IMR-90 (cell line): Measurements from ENCODE around the gene AHNAK. TPM values are rescaled to one million over a fixed set of nuclear protein-coding genes. Genes with fewer than 3 reads are reported as not detected.

Experiments
- ATAC-seq: fragments of 200-7000 bp; cut with Tn5 transposase; 2 replicates; pipeline ENCODE4 v1.9.1; 2020; ENCODE audit warnings: low read depth, mild to moderate bottlenecking, moderate library complexity
- BruUV-seq: library from RNA; stranded (reverse); fragments of 400-500 nt; replicated peaks from 2 replicates; lab custom pipeline; 2021; lab: Mats Ljungman, UMichigan
- CTCF ChIA-PET: fragments of 300-600 bp; formaldehyde crosslinking; extraction: SDS; loops from one replicate; lab custom pipeline; 2021; ENCODE audit warnings: antibody characterized with exemption; lab: Yijun Ruan, JAX
- POLR2A ChIA-PET: fragments of 300-600 bp; sonication (Branson Sonifier 250); formaldehyde crosslinking; loops from one replicate; lab custom pipeline; 2022; ENCODE audit warnings: antibody characterized with exemption; ENCODE audit not compliant: unreplicated experiment; lab: Charles Lee
- DNase-seq: peaks from one replicate; pipeline ENCODE4 v3.0.0; 2013
- H2AFZ ChIP-seq: replicated peaks from 2 replicates; pipeline ENCODE3; 2013; ENCODE audit warnings: low read length, mild to moderate bottlenecking; ENCODE audit not compliant: poor library complexity
- H2AK5ac ChIP-seq: 2 replicates; pipeline ENCODE4 v1.6.1; 2013; ENCODE audit warnings: low read depth, low read length, inconsistent platforms
- H2AK9ac ChIP-seq: replicated peaks from 2 replicates; pipeline ENCODE3; 2013; ENCODE audit warnings: mild to moderate bottlenecking, low read depth, low read length, moderate library complexity; ENCODE audit not compliant: poor library complexity
- H2BK120ac ChIP-seq: 2 replicates; pipeline ENCODE4 v1.6.1; 2013; ENCODE audit warnings: low read depth, low read length, inconsistent platforms
- H2BK15ac ChIP-seq: 3 replicates; pipeline ENCODE4 v1.6.1; 2013; ENCODE audit warnings: low read depth, low read length, inconsistent platforms
- H2BK20ac ChIP-seq: 2 replicates; pipeline ENCODE4 v1.6.1; 2013; ENCODE audit warnings: low read depth, mild to moderate bottlenecking, inconsistent platforms, low read length, moderate library complexity
- H2BK5ac ChIP-seq: 2 replicates; pipeline ENCODE4 v1.6.1; 2013; ENCODE audit warnings: mild to moderate bottlenecking, low read depth, low read length, inconsistent platforms; ENCODE audit not compliant: poor library complexity, severe bottlenecking
- H3K14ac ChIP-seq: replicated peaks from 2 replicates; pipeline ENCODE4 v1.6.1; 2013; ENCODE audit warnings: low read depth, low read length, inconsistent platforms
- H3K18ac ChIP-seq: 2 replicates; pipeline ENCODE4 v1.6.1; 2013; ENCODE audit warnings: low read depth, low read length, control low read depth
- H3K23ac ChIP-seq: 2 replicates; pipeline ENCODE4 v1.6.1; 2013; ENCODE audit warnings: low read depth, low read length, inconsistent platforms
- H3K27ac ChIP-seq: 2 replicates; pipeline ENCODE4 v1.5.1; 2013; ENCODE audit warnings: mild to moderate bottlenecking, control low read depth, low read length; ENCODE audit not compliant: insufficient read depth
- H3K27me3 ChIP-seq: 2 replicates; pipeline ENCODE4 v1.6.1; 2013; ENCODE audit warnings: low read length; ENCODE audit not compliant: control insufficient read depth, insufficient read depth
- H3K36me3 ChIP-seq: 2 replicates; pipeline ENCODE4 v1.6.1; 2013; ENCODE audit warnings: low read length, mixed read lengths; ENCODE audit not compliant: control insufficient read depth, insufficient read depth
- H3K4ac ChIP-seq: 2 replicates; pipeline ENCODE4 v1.6.1; 2013; ENCODE audit warnings: low read depth, low read length, inconsistent platforms
- H3K4me1 ChIP-seq: 2 replicates; pipeline ENCODE4 v1.6.1; 2013; ENCODE audit warnings: low read length, mixed read lengths; ENCODE audit not compliant: control insufficient read depth, insufficient read depth
- H3K4me2 ChIP-seq: 2 replicates; pipeline ENCODE4 v1.6.1; 2013; ENCODE audit warnings: low read depth, mild to moderate bottlenecking, control low read depth, low read length, moderate library complexity
- H3K4me3 ChIP-seq: 2 replicates; pipeline ENCODE4 v1.5.1; 2013; ENCODE audit warnings: low read depth, mild to moderate bottlenecking, control low read depth, low read length, moderate library complexity; ENCODE audit not compliant: insufficient read depth
- H3K56ac ChIP-seq: 2 replicates; pipeline ENCODE4 v1.6.1; 2013; ENCODE audit warnings: low read length, inconsistent platforms; ENCODE audit not compliant: insufficient read depth; ENCODE audit errors: extremely low read depth
- H3K79me1 ChIP-seq, 2 experiments: 2 replicates each; pipeline ENCODE4 v1.6.1; 2013; ENCODE audit warnings: low read length in 2 of 2, inconsistent platforms in 1 of 2, low read depth in 1 of 2
- H3K9ac ChIP-seq: 2 replicates; pipeline ENCODE4 v1.6.1; 2013; ENCODE audit warnings: low read depth, low read length, control low read depth
- H3K9me1 ChIP-seq: 2 replicates; pipeline ENCODE4 v1.6.1; 2013; ENCODE audit warnings: low read length, inconsistent platforms; ENCODE audit not compliant: insufficient read depth
- H3K9me3 ChIP-seq: 2 replicates; pipeline ENCODE4 v1.6.1; 2013; ENCODE audit warnings: low read length; ENCODE audit not compliant: control insufficient read depth, insufficient read depth
- H4K20me1 ChIP-seq: 2 replicates; pipeline ENCODE4 v1.6.1; 2013; ENCODE audit warnings: low read length, inconsistent platforms; ENCODE audit not compliant: insufficient read depth
- H4K5ac ChIP-seq: 2 replicates; pipeline ENCODE4 v1.6.1; 2013; ENCODE audit warnings: mild to moderate bottlenecking, low read depth, low read length, control low read depth
- H4K8ac ChIP-seq, 2 experiments: 2 replicates each; pipeline ENCODE4 v1.6.1; 2013; ENCODE audit warnings: low read depth in 2 of 2, low read length in 2 of 2, control low read depth in 1 of 2, inconsistent platforms in 1 of 2
- H4K91ac ChIP-seq: 2 replicates; pipeline ENCODE4 v1.6.1; 2013; ENCODE audit warnings: low read depth, low read length, inconsistent platforms; ENCODE audit not compliant: insufficient read depth
- BHLHE40 ChIP-seq: fragments of 150-350 bp; IDR thresholded peaks from 2 replicates; pipeline ENCODE4 v1.6.1; 2016; ENCODE audit warnings: mild to moderate bottlenecking, low read depth, low read length
- ELK1 ChIP-seq: fragments of 150-350 bp; IDR thresholded peaks from 2 replicates; pipeline ENCODE4 v1.6.1; 2016; ENCODE audit warnings: low read depth, mild to moderate bottlenecking, low read length, moderate library complexity, borderline replicate concordance
- MAZ ChIP-seq: IDR thresholded peaks from 2 replicates; pipeline ENCODE4 v1.6.1; 2012; ENCODE audit warnings: low read depth, mild to moderate bottlenecking, low read length, improper control_type of control experiment, moderate library complexity, borderline replicate concordance
- MXI1 ChIP-seq: IDR thresholded peaks from 2 replicates; pipeline ENCODE4 v1.6.1; 2012; ENCODE audit warnings: low read depth, mild to moderate bottlenecking, low read length, moderate library complexity, borderline replicate concordance
- NFE2L2 ChIP-seq: fragments of 150-350 bp; IDR thresholded peaks from 2 replicates; pipeline ENCODE4 v1.6.1; 2016; ENCODE audit warnings: low read depth, mild to moderate bottlenecking, low read length
- POLR2A ChIP-seq: IDR thresholded peaks from 2 replicates; pipeline ENCODE4 v1.6.1; 2012; ENCODE audit warnings: mild to moderate bottlenecking, low read depth, low read length
- RCOR1 ChIP-seq: IDR thresholded peaks from 2 replicates; pipeline ENCODE4 v1.6.1; 2012; ENCODE audit warnings: mild to moderate bottlenecking, low read length, improper control_type of control experiment; ENCODE audit not compliant: insufficient replicate concordance
- RFX5 ChIP-seq: IDR thresholded peaks from 2 replicates; pipeline ENCODE4 v1.8.0; 2012; ENCODE audit warnings: low read depth, mild to moderate bottlenecking, low read length, moderate library complexity
- SMC3 ChIP-seq: fragments of 150-350 bp; IDR thresholded peaks from 2 replicates; pipeline ENCODE4 v1.6.1; 2016; ENCODE audit warnings: low read depth, mild to moderate bottlenecking, antibody characterized with exemption, low read length, moderate library complexity
- USF2 ChIP-seq: fragments of 150-350 bp; IDR thresholded peaks from 2 replicates; pipeline ENCODE4 v1.6.1; 2017; ENCODE audit warnings: mild to moderate bottlenecking, antibody characterized with exemption, low read length, low read depth
- WGBS, 2 experiments: methylation state at CpG; one replicate each; pipeline versions ENCODE4 v1.1.5 to v1.1.7; 2013; ENCODE audit warnings: missing lambda C conversion rate in 2 of 2; ENCODE audit not compliant: insufficient read length in 1 of 2; ENCODE audit errors: extremely low coverage in 2 of 2; 5-methylcytosine and 5-hydroxymethylcytosine counted together
- dilution Hi-C: fragments of 300-500 bp; cut with HindIII; formaldehyde crosslinking; loops from one replicate; pipeline ENCODE4 v1.14.3; 2018; ENCODE audit warnings: low sequenced_read_pairs; ENCODE audit not compliant: unreplicated experiment
- in situ Hi-C: fragments of 300-500 bp; cut with MboI; formaldehyde crosslinking; loops from 3 replicates; pipeline ENCODE4 v1.14.3; 2019; ENCODE audit warnings: low sequenced_read_pairs, inconsistent platforms, mixed read lengths
- intact Hi-C: fragments of 100-400 bp; cut with micrococcal nuclease; formaldehyde crosslinking; loops from 2 replicates; pipeline ENCODE4 v1.10.0; 2022
- polyA plus RNA-seq, 3 experiments: library from polyadenylated mRNA; depleted of rRNA; stranded (reverse); fragments of >200 nt; gene quantifications; 2 replicates each; pipeline ENCODE4 v1.2.3, GENCODE V29; 2012; ENCODE audit warnings: low replicate concordance in 1 of 3
- total RNA-seq: library from RNA; depleted of rRNA; stranded (reverse); fragments of >200 nt; gene quantifications from 2 replicates; pipeline ENCODE4 v1.2.3, GENCODE V29; 2012

AHNAK gene
- total and polyA plus RNA-seq, 2 of the 4 experiments (the other 2 are of a cell fraction): 95.1 to 695 TPM

- POLR2A ChIA-PET: no interaction called here
- in situ Hi-C loops: loop anchor here (25.0 kb wide), 1 partner anchor 473 kb away; no protein-coding TSS in a partner anchor
Observed at GRCh38 chr11:62388999-62389398, 157.6 kb downstream of the AHNAK start.

More at GRCh38 chr11:62388999-62389398, 157.6 kb downstream of the AHNAK start:
- H3K4me3 ChIP-seq: no peak overlapping the region
- TF ChIP-seq MAZ (no peak), RCOR1 (no peak), MXI1 (no peak), SMC3 (no peak), BHLHE40 (no peak), USF2 (no peak), ELK1 (no peak), NFE2L2 (no peak), POLR2A (no peak), RFX5 (no peak)
- no peak overlapping the region for H3K27ac ChIP-seq
- H3K4me1 ChIP-seq: peaks cover 4% of the 10 kb centered on the region; the same call in 1 of the 2 replicates
- no peak overlapping the region for H3K56ac ChIP-seq
- no CpG with 5 or more reads among the region's 11 CpGs for WGBS, 2 experiments
- peak overlapping the region; percentile 66; the same call in 1 of the 2 replicates for H3K4me2 ChIP-seq
- no peaks in the 10 kb centered on the region for H3K79me1 ChIP-seq
- no peaks in the 10 kb centered on the region for H3K9me3 ChIP-seq
- intact Hi-C loops (no loop called here), dilution Hi-C loops (no loop called here)
- H2AK5ac ChIP-seq: no peak overlapping the region
- H2BK20ac ChIP-seq: no peak overlapping the region
- no peak for DNase-seq
- H3K27me3 ChIP-seq: peaks cover 13% of the 10 kb centered on the region
- ATAC-seq: no peak
- no peak overlapping the region for H2BK15ac ChIP-seq
- no peak overlapping the region for H2BK5ac ChIP-seq
- H4K8ac ChIP-seq: no peak overlapping the region
- no peak overlapping the region; the same call in 1 of the 2 replicates for H3K18ac ChIP-seq
- H3K23ac ChIP-seq: peak overlapping the region; percentile 82; the same call in 1 of the 2 replicates
- H3K4ac ChIP-seq: no peak overlapping the region
- H3K9ac ChIP-seq: no peak overlapping the region
- no peak overlapping the region for H4K5ac ChIP-seq
- H3K9me1 ChIP-seq: no peaks in the 10 kb centered on the region
- H4K91ac ChIP-seq: no peak overlapping the region
- no peak overlapping the region for H2BK120ac ChIP-seq
- CTCF ChIA-PET: no interaction called here
- no TSS peak for BruUV-seq
- H3K14ac ChIP-seq: 0 out of 2 replicates have a peak overlapping the region, but pooled peaks have one; percentile 9
- H3K36me3 ChIP-seq: no peaks in the 10 kb centered on the region
- H2AFZ ChIP-seq: peak overlapping the region; percentile 40
- no peak overlapping the region for H2AK9ac ChIP-seq
- no peaks in the 10 kb centered on the region for H4K20me1 ChIP-seq
